Measurements from ENCODE around the gene CRYAB.
"Not testable (repeated sequence)": the region's sequence is repeated elsewhere in the genome, so short reads cannot be mapped to it uniquely, and the experiment has no call there.

CRYAB gene

DNA sequence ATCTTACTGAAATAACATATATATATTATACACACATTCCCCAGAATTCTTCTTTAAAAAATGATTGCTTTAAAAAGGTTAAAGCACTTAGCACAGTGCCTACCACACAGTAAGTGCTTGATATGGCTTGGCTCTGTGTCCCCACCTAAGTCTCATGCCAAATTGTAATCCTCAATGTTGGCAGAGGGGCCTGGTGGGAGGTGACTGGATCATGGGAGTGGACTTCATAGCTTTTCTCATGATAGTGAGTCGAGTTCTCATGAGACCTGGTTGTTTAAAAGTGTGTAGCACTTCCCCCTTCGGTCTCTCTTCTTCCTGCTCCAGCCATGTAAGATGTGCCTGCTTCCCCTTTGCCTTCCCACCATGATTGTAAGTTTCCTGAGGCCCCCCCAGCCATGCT, 6.2 kb downstream of the CRYAB start:
- no peak for DNase-seq

- no peak for DNase-seq
These were observed 24.7 kb downstream of the CRYAB start for GRCh38 chr11:111886844-111887243.

GRCh38 chr11:111886032-111886431, 25.5 kb downstream of the CRYAB start:
- no peak for DNase-seq

GRCh38 chr11:111885053-111885452, 26.5 kb downstream of the CRYAB start:
- not testable (repeated sequence) for DNase-seq

- DNase-seq, result no peak
These were observed 29.4 kb downstream of the CRYAB start for GRCh38 chr11:111882202-111882601.

DNA sequence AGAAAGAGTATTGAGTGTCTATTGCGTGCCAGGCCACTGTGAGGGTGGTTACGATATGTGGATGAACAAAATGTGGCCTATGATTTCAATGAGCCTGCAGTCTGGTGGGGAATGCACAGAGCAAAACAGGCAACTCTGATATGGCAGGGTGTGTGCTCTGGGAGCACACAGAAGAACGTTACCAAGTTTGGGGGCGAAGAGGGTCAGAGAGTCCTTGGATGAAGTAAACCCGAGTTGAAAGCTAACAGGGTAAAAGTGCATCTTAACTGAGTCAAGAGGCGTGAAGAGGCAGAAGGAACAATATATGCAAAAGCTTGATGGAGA, 32.0 kb downstream of the CRYAB start:
- DNase-seq, result no peak

DNA sequence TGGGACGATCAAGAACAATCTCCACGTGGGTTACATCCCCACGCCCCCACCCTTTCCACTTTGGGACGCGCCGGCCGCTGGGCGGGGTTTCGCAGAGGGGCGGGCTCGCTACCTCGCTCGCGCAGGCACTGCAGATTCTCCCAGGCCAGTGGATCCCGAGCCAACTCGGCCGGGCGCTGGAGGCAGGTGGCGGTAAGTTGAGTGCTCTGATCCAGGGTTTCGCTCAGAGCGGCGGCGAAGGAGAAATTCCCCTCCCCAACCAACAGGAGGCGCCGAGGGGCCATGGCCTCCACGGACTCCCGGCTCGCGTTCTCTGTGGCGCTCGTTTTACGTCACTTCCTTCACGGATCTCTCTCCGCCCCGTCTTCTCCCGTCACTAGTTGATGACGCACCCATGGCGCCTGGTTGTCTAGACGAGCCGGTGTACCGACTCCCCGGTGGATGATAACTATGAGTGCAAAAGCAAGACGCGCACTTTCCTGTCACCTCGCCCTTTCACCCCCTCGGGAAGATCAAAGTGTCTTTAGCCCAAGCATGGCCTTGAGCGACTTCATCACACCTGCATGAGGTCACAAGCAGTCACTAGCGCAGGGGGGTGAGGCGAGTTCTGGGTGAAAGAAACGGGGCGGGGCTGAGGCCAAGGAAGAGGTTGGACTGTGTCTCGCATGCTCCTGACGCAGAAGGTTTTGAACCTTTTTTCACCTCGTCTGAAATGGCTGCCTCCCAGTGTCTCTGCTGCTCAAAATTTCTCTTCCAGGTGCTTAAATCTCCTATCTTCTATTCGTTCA, 32.5 kb downstream of the CRYAB start, which contains the start of the genes CFAP68 and FDXACB1:
CFAP68 (plus strand) TSS at position 693 of the 788 bp plus-strand sequence; CDS start at position 713, 20 bp downstream.
FDXACB1 (minus strand) TSS at position 317 of the 788 bp plus-strand sequence; CDS start at position 284, 33 bp downstream.
- peak; percentile 93 to 96 for DNase-seq

DNA sequence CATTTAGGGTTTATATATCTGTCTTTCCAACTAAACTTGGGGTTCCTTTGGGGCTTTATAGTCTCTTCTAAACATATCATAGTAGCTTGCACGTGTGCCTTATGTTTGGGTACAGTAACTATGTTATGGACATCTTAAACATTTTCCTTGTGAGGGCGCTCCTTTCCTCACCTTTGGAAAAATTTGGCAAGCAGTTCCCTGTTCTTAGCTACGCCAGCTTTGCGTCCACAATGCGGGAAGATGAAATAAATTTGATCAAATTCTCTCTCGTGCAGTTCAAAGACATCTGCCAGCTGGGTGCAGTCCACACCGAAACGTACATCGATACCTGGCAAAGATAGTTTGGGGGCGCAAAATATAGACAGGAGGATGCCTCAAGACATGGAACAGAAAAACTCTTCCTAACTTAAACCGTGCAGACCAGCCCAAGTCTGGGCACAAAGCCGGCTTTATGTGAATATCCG, 33.2 kb downstream of the CRYAB start:
- no peak for DNase-seq

DNA sequence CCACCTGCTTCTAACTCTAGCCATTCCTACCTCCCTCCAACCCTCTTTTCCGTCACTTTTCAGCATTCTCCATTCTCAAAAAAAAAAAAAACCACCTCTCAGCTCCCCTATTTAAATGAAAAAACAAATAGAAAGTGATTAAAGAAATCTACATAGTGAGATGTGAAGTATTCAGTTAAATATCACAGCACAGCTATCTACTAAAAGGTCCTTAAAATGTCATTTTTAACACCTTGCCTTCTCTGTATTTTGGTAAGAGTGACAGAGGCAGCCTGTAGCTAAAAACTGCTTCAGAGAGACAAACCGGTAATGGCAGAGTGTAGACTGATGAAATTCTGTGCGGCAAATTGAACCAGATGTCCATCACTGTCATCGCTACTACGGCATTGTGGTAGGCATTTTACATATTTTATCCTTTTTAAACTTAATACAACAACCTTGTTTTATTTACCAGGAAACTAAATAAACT, 39.8 kb downstream of the CRYAB start:
- no peak for DNase-seq

DNA sequence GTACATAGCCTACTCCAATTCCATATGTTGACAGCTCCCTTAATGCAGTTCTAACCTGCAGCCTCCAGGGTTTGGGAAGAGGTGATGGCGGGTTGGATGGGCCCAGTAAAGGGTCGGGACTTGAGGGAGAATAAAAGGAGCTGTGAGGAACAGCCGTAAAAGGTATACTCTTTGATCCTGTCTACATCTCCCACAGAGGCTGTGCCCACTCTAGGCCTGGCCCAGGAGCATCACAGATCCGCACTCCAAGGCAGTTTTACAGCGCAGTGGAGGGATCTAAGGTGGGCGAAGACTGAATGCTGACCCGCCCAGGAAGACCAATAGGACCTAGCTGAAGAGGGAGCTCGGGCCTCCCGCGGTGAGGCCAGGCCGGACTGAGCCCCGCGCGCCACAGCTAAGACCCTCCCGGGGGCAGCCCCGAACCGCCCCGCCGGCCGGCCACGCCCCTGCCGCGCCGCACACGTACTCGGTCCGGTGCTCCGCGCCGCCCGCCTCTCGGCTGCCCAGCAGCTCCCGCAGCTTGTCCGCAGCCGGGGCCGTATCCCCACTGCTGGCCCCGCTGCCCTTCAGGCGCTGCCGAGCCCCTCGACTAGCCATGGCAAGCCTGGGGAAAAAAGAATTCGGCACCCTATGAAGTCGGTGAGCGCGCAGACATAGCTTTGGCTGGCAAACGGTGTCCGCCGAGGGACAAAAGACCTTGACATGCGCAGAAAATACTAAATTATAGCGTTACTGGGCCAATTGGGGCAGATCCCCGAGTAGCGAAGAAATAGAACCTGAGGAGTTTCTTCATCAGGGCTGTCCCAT, 40.5 kb downstream of the CRYAB start, which contains the start of gene ALG9:
ALG9 (minus strand) TSS at position 696 of the 807 bp plus-strand sequence; CDS start at position 597, 99 bp downstream.
- peak; percentile 61 to 65 for DNase-seq

DNA sequence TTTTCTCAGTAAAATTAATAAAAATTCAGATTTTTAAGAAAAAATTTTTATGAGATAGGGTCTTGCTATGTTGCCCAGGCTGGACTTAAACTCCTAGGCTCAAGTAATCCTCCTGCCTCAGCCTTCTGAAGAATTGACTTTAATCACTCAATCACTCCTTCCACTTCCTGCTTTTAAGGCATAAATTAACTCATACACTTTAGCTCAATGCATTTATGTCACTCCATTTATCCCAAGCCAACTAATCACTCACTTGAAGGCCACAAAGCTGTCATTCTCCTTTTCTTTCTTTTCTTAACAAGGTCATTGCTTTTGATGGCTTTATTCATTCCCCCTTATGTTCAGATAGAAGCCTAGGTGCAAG, 41.1 kb downstream of the CRYAB start:
- DNase-seq, result no peak

DNA sequence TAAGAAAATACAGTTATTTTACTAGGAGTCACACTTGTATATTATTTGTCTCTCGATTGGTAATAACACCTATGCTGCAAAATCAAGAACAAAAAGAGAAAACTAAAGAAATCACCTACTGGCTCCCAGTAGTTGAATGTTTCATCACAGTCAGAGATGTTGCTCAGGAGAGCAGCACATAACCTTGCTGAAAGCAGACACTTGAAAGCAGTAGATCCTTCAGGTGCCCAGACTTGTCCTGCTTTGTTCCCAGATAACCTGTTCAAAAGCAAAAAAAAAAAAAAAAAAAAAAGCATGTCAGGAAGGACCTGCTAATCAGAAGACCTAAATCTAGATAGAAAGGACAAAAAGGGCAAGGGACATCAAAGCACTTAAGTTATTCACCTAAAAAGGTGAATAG, 41.5 kb downstream of the CRYAB start:
- DNase-seq, result no peak

- DNase-seq, result no peak
These were observed 51.3 kb downstream of the CRYAB start for GRCh38 chr11:111860257-111860656.

All from bone marrow (tissue), 2 donors.